HG03039 (cell line): ENCODE results near the gene TPPP2.
"Not testable (repeated sequence)": the region's sequence is repeated elsewhere in the genome, so short reads cannot be mapped to it uniquely, and the experiment has no call there.

Experiments used
- ATAC-seq: cut with Tn5 transposase; IDR thresholded peaks from one replicate; pipeline ENCODE4 v1.9.1; 2021; ENCODE audit warnings: mild to moderate bottlenecking, moderate library complexity; ENCODE audit not compliant: unreplicated experiment

Gene TPPP2

GRCh38 chr14:21037156-21037555, 7.1 kb downstream of the TPPP2 start:
- no peak for ATAC-seq

DNA sequence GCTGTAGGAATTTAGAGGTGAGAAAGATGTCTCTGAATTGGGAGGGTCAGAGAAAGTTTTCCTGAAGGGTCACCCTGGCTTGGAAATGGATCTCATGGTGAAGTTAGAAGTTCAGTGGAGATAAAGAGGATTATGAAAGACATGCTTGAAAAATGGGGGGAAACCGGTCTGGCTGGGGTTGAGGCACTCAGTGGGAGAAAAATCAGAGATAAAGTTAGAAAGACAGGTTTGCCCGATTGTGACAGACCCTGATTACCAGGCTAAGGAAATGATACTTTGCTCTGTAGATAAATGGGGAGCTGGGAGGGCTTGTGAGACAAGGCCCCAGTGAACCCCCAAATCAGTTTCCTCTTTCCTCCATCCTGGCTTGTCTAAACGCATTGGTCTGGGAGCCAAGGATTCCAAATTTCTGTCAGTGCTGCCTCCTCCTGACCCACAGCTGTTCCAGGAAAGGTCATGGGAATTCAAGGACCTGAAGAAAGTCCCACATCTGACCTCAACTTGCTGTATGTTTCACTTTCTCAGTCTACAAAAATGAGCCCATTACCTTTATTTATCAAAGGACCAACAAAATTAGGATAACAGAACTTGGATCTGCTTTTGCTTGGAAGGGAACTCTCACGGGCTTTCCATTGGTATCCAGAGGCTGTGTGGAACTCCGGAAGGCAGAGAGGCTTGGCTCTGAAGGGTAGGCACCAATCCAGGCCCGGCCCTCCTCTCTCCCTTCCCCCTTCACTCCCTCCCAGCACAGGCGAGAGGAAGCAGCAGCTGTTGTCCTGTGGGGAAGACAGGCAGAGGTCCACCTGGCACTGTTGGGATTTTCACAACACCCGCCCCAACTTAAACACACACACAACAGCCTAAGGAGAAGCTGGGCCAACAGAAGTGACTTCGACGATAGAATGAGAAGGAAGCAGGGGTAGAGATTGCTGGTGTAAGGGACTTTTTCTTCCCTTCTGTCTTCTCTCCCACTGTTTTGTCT, 8.7 kb downstream of the TPPP2 start:
- no peak for ATAC-seq

GRCh38 chr14:21039585-21040369, 9.8 kb downstream of the TPPP2 start:
- ATAC-seq = no peak

- no peak for ATAC-seq
Measured at GRCh38 chr14:21040370-21040925, 10.4 kb downstream of the TPPP2 start.

- not testable (repeated sequence) for ATAC-seq
Measured at GRCh38 chr14:21040941-21041340, 10.9 kb downstream of the TPPP2 start.

GRCh38 chr14:21041676-21042433, 11.8 kb downstream of the TPPP2 start, which contains the start of gene RNASE7:
Gene RNASE7 (plus strand): TSS chr14:21042362. CDS start chr14:21042993, 631 bp downstream.
- no peak for ATAC-seq

DNA sequence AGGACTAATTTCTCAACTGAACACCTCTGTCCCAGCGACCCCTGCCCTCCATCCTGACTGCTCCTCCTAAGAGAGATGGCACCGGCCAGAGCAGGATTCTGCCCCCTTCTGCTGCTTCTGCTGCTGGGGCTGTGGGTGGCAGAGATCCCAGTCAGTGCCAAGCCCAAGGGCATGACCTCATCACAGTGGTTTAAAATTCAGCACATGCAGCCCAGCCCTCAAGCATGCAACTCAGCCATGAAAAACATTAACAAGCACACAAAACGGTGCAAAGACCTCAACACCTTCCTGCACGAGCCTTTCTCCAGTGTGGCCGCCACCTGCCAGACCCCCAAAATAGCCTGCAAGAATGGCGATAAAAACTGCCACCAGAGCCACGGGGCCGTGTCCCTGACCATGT, 12.9 kb downstream of the TPPP2 start:
- ATAC-seq = no peak

DNA sequence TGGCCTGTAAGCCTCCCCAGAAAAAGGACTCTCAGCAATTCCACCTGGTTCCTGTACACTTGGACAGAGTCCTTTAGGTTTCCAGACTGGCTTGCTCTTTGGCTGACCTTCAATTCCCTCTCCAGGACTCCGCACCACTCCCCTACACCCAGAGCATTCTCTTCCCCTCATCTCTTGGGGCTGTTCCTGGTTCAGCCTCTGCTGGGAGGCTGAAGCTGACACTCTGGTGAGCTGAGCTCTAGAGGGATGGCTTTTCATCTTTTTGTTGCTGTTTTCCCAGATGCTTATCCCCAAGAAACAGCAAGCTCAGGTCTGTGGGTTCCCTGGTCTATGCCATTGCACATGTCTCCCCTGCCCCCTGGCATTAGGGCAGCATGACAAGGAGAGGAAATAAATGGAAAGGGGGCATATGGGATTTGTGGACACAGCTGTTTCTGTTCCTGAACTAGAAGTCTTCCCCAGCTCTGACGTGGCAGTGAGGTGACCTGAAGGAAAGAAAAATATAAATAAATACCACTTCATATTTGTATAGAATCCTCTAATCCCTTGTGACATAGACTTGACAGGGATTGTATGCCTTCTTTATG, 13.5 kb downstream of the TPPP2 start:
- no peak for ATAC-seq

GRCh38 chr14:21043974-21044618, 14.1 kb downstream of the TPPP2 start:
- no peak for ATAC-seq

GRCh38 chr14:21047378-21047781, 17.4 kb downstream of the TPPP2 start:
- ATAC-seq = no peak

- ATAC-seq = no peak
Measured at GRCh38 chr14:21048638-21049037, 18.6 kb downstream of the TPPP2 start.

DNA sequence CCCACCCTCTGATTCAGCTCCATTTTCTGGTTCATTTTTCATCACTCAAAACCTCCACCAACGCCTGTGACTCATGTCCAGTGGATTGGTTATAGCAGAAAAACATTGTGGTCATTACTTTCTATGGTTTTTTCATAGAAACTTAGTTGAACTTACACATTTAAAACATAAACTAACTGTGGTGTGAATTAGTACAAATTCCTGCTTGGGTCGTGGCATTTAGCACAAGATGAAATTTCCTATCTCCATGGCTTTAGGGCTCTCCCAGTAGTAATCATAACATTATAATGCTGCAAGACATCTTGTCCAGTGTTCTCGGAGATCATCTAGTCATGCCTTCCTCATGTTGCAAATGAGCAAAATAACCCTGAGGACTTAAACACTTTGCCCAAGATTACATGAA, 19.3 kb downstream of the TPPP2 start:
- no peak for ATAC-seq

GRCh38 chr14:21050597-21050996, 20.6 kb downstream of the TPPP2 start:
- ATAC-seq = no peak

DNA sequence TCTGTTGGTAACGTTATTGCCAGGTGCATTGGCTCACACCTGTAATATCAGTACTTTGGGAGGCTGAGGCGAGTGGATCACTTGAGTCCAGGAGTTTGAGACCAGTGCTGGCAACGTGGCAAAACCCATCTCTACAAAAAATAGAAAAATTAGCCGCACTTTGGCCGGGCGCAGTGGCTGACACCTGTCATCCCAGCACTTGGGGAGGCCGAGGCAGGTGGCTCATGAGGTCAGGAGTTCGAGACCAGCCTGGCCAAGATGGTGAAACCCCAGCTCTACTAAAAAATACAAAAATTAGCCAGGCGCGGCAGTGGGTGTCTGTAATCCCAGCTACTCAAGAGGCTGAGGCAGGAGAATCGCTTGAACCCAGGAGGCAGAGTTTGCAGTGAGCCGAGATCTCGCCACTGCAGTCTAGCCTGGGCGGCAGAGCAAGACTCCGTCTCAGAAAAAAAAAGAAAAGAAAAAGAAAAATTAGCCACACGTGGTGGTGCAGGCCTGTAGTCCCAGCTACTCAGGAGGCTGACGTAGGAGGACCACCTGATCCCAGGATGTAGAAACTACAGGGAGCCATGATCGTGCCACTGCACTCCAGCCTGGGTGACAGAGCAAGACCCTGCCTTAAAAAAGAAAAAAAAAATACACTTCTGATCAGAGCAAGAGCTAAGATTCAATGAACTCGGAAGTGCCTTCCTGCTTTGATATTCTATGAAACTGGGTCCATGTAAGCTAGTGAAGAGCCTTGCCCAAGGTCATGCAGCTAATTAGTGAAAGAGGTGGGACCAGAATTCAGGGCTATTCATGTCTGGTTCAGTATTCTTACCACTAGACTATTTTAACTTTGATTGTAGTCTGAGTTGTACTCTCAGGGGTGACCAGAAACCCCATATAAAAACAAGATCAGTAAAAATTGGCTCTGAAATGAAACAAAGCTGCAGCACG, 23.4 kb downstream of the TPPP2 start:
- no peak for ATAC-seq

DNA sequence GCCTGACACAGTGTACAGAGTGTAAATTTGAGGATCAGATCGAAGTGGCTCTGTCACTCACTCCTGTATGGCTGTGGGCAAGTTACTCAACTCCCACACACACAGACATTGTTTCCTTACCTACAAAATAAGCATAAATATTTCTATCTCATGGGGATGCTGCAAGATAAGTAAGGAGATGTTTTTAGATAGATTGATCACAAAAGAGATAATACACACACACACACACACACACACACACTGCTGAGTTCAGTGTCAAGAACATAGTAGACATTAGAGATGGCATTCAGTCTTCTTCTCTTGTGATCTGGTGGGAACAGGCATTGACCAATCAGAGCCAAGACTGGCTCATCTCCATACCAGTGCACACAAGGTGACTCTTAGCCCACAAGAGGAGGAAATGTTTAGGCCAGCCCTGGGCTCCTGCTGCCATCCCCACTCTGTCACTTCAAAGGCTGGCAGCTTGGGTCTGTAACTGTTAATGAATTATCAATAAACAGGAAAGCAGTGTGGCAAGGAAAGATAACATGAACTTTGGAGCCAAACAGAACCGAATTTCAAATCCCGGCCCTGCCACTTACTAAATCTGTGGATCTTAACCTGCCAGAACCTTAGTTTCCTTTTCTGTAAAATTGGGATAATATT, 24.2 kb downstream of the TPPP2 start:
- ATAC-seq = no peak

- ATAC-seq = no peak
Measured at GRCh38 chr14:21054768-21055145, 24.7 kb downstream of the TPPP2 start.

DNA sequence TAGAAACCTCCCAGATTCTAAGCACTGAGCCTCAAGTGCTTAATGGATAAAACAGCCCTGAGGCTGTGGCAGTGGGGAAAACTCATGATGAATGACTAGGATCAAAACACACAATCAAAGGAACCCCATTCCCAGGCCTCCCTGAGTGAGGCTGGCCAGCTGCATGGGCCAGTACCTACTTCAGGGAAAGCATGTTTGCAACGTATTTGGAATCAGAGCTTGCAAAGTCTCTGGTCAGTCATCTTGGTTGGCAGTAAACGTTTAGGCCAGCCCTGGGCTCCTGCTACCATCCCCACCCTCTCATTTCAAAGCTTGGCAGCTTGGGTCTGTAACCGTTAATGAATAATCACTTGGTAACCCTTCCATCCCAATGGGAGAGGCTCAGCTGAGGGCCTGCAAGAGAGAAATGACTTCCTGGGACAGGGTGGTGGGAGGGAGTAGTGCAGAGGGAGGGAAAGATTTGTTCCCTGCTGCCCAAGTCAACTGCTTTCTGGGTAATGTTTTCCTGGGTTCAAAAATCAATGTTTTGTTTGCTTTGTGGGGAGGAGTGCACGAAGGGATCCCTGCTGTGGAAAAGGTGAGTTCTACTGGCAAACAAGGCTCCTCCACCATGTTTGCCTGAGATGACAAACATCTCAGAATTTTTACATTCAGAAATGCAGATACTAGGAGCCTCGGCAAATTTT, 25.6 kb downstream of the TPPP2 start:
- ATAC-seq = no peak
